Pancreas (tissue), 10 donors: ENCODE results near the gene TMEM41B. TPM values are rescaled to one million over a fixed set of nuclear protein-coding genes. Genes with fewer than 3 reads are reported as not detected.
A peak's percentile ranks its signal among the peaks of the same experiment; 100 is the strongest.

Source experiments
- ATAC-seq, 4 donors: fragments of 200-7000 bp; cut with Tn5 transposase; one replicate each; pipeline versions ENCODE4 v1.8.0 to v1.9.1; 2020; ENCODE audit warnings: mild to moderate bottlenecking in 4 of 4, moderate library complexity in 4 of 4
- DNase-seq, 6 donors: peaks; one replicate each; pipeline ENCODE4 v3.0.0-alpha.2; 2020
- FAIRE-seq: peaks from 2 replicates; lab custom pipeline; 2012; peaks lifted over from hg19 to GRCh38; lab: Jason Lieb, UNC
- H3K27ac ChIP-seq, 4 donors: fragments of 200-600 bp; sonication (generic); 1 replicate in 3 of 4; 2 replicates in 1 of 4; pipeline versions ENCODE4 v1.5.0 to v1.8.0; 2020
- H3K27me3 ChIP-seq, 4 donors: fragments of 200-600 bp; one replicate each; pipeline ENCODE4 v1.8.0; 2021
- H3K36me3 ChIP-seq, 3 donors: fragments of 200-600 bp; sonication (generic) in 1 of 3; one replicate each; pipeline versions ENCODE4 v1.5.0 to v1.8.0; 2020 to 2021
- H3K4me1 ChIP-seq, 3 donors: fragments of 200-600 bp; one replicate each; pipeline ENCODE4 v1.8.0; 2021
- H3K4me3 ChIP-seq, 4 donors: fragments of 200-600 bp; sonication (generic) in 2 of 4; one replicate each; pipeline versions ENCODE4 v1.5.0 to v1.8.0; 2020 to 2021
- H3K9me3 ChIP-seq, 4 donors: fragments of 200-600 bp; one replicate each; pipeline ENCODE4 v1.8.0; 2021
- WGBS, 2 donors: extraction: QIAGEN DNeasy Blood & Tissue Kit; methylation state at CpG; one replicate each; pipeline ENCODE4 v1.1.7; 2013; 5-methylcytosine and 5-hydroxymethylcytosine counted together
- intact Hi-C, 3 donors: fragments of 100-400 bp; cut with DNase I; formaldehyde crosslinking; loops; one replicate each; pipeline versions ENCODE4 v1.11.1 to v1.14.2; 2022
- polyA plus RNA-seq, 2 donors: library from polyadenylated mRNA; stranded (reverse); fragments of 200-250 nt; gene quantifications; one replicate each; pipeline ENCODE4 v1.2.3, GENCODE V29; 2013
- total RNA-seq, 6 donors: library from RNA; stranded (reverse); fragmentation: NEBNext Ultra II Directional in 4 of 6; extraction: Animal tissue kit (Norgen Biotek cat#: 25700) in 4 of 6; gene quantifications; one replicate each; pipeline versions ENCODE4 v1.2.1 to v1.2.4, GENCODE V29; 2021 to 2023
- TF ChIP-seq, protein P1 (sequence below), 4 donors: fragments of 200-600 bp; sonication (generic) in 3 of 4; IDR thresholded peaks; one replicate each; pipeline versions ENCODE4 v1.5.0 to v1.8.0; 2021; ENCODE audit warnings: antibody characterized with exemption in 4 of 4
- donor health status: healthy with polysubstance abuse.
- donor health status: DM: no; HTN: no; CAD: no; lungs with moderate emphysema.
- donor health status: DM: no; HTN: no; CAD: no.
- donor health status: control.
- donor health status: control.
- donor health status: Bipolar disorder and iron deficiency.
- donor health status: DM: yes; HTN: yes; CAD: no.
- donor health status: DM: no; HTN: no; CAD: no.
- donor health status: DM: no; HTN: no; CAD: no.
- donor health status: DM: yes; HTN: yes; CAD: no.

TMEM41B gene
- total and polyA plus RNA-seq, 8 donors: 13.4 to 20.9 (median 16.3) TPM

DNA sequence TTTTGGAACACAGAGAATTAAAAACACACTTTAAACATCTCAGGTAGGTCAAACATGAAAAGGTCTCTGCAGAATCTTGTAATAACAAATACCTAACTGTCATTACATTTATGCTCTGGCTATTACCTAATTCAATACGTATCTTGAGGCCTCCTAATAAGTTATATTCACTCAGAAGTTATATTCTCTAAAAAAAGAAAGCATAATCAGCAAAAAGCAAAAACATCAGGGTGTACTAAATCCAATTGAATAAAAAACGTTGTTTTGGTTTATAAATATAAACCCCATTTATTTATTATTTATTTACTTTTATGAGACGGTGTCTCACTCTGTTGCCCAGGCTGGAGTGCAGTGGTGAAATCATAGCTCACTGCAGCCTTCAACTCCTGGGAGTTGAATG is 10.2 kb downstream of the TMEM41B start:
- H3K27ac ChIP-seq: no peak overlapping the region
- H3K36me3 ChIP-seq: no peaks in the 10 kb centered on the region
- intact Hi-C loops: no loop called here
- H3K9me3 ChIP-seq: no peaks in the 10 kb centered on the region
- no peaks in the 10 kb centered on the region for H3K27me3 ChIP-seq
- H3K4me3 ChIP-seq: no peak overlapping the region
- 79 to 85% methylated on average over 3 of the region's 3 CpGs for WGBS, 2 donors
- no peak for FAIRE-seq
- TF ChIP-seq, protein P1, sequence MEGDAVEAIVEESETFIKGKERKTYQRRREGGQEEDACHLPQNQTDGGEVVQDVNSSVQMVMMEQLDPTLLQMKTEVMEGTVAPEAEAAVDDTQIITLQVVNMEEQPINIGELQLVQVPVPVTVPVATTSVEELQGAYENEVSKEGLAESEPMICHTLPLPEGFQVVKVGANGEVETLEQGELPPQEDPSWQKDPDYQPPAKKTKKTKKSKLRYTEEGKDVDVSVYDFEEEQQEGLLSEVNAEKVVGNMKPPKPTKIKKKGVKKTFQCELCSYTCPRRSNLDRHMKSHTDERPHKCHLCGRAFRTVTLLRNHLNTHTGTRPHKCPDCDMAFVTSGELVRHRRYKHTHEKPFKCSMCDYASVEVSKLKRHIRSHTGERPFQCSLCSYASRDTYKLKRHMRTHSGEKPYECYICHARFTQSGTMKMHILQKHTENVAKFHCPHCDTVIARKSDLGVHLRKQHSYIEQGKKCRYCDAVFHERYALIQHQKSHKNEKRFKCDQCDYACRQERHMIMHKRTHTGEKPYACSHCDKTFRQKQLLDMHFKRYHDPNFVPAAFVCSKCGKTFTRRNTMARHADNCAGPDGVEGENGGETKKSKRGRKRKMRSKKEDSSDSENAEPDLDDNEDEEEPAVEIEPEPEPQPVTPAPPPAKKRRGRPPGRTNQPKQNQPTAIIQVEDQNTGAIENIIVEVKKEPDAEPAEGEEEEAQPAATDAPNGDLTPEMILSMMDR (IDR thresholded peaks at IDR 0.05): no peak
- ATAC-seq: no peak
- DNase-seq: no peak
- no peaks in the 10 kb centered on the region for H3K4me1 ChIP-seq

DNA sequence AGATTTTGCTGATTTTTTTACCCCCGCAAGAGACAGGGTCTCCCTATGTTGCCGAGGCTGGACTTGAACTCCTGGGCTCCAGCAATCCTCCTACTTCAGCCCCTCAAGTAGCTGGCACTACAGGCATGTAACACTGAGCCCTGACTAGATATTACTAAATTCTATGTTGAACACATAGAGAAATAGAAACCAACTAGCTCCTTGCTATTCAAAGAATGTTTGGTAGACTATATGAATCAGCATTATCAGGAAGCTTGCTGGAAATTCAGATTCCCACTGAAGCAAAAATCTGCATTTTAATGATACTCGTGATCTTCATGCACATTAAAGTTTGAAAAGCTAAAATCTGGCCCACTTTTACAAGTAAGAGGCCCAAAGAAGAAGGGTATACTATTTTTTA is 11.9 kb downstream of the TMEM41B start:
- no peak for DNase-seq
- H3K27me3 ChIP-seq: no peaks in the 10 kb centered on the region
- intact Hi-C loops: no loop called here
- H3K36me3 ChIP-seq: no peaks in the 10 kb centered on the region
- WGBS, 2 donors: 90 to 96% methylated on average over 3 of the region's 3 CpGs
- TF ChIP-seq, protein P1 (IDR thresholded peaks at IDR 0.05): no peak
- H3K27ac ChIP-seq: no peak overlapping the region
- no peak overlapping the region for H3K4me3 ChIP-seq
- no peak for FAIRE-seq
- no peaks in the 10 kb centered on the region for H3K4me1 ChIP-seq
- ATAC-seq: no peak
- H3K9me3 ChIP-seq: no peaks in the 10 kb centered on the region

DNA sequence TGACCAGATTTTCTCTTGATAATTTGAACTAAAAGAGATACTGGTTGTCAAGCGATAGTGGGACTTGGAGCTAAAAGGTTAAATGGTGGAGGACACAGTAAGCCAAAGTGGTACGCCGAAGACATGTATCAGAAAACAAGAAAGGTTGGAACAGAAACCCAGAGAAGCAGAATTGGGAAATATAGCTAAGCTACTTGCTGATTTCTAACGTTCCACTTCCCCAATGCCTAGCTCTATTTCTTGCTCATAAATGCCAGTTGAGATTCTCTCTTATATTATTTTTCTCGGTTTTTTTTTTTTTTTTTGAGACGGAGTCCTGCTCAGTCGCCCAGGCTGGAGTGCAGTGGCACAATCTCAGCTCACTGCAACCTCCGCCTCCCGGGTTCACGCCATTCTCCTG is 12.7 kb downstream of the TMEM41B start:
- no peak for DNase-seq
- FAIRE-seq: no peak
- H3K27ac ChIP-seq: no peak overlapping the region

DNA sequence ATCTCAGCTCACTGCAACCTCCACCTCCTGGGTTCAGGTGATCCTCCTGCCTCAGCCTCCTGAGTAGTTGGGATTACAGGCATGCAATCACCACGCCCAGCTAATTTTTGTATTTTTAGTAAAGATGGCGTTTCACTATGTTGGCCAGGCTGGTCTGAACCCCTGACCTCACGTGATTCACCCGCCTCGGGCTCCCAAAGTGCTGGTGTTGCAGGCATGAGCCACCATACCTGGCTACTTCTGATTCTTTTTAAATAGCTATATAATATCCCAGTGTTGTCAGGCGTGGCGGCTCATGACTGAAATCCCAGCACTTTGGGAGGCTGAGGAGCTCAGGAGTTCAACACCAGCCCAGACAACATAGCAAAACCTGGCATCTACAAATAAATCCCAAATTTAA is 20.7 kb downstream of the TMEM41B start:
- Histone ChIP-seq H3K36me3 (no peaks in the 10 kb centered on the region), H3K27ac (no peak overlapping the region), H3K4me3 (no peak overlapping the region), H3K9me3 (no peaks in the 10 kb centered on the region), H3K27me3 (no peaks in the 10 kb centered on the region), H3K4me1 (no peaks in the 10 kb centered on the region)
- DNase-seq (no peak), FAIRE-seq (no peak), ATAC-seq (no peak)
- TF ChIP-seq, protein P1 (IDR thresholded peaks at IDR 0.05): no peak
- intact Hi-C loops: no loop called here
- 99% methylated on average over 7 of the region's 7 CpGs for WGBS, 2 donors

More for the DNA sequence above, 12.7 kb downstream of the TMEM41B start:
- intact Hi-C loops: no loop called here
- ATAC-seq: no peak
- no peaks in the 10 kb centered on the region for H3K4me1 ChIP-seq
- TF ChIP-seq, protein P1 (IDR thresholded peaks at IDR 0.05): no peak
- WGBS, 2 donors: 87 to 94% methylated on average over 10 of the region's 10 CpGs
- H3K4me3 ChIP-seq: no peak overlapping the region
- H3K36me3 ChIP-seq: no peaks in the 10 kb centered on the region
- no peaks in the 10 kb centered on the region for H3K27me3 ChIP-seq
- no peaks in the 10 kb centered on the region for H3K9me3 ChIP-seq

DNA sequence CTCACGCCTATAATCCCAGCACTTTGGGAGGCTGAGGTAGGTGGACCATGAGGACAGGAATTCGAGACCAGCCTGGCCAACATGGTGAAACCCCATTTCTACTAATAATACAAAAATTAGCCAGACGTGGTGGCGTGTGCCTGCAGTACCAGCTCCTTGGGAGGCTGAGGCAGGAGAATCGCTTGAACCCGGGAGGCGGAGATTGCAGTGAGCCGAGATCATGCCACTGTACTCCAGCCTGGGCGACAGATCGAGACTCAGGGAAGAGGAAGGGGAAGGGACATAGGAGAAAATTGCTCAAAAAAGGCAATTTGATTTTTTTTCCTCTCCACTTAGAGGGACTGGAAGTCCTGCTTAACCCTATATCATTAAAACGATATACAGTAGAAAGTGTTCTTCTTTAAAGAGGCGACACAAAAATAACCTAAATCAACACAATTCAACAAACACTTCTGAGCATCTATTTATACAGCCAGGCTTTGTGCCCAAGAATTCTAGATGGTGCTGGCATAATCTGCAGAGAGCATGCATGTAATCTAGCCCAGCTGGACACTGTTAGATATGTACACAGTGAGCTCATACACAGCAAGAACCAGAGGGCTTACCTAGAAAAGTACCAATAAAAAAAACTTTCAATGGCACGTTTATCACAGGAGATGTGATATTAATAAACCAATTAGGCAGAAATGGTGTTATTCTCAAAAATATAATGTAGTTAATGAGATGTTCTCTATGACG is 28.4 kb downstream of the TMEM41B start:
- H3K4me1 ChIP-seq: no peaks in the 10 kb centered on the region
- ATAC-seq (peak; percentile 30 to 75 (median 52)), FAIRE-seq (no peak), DNase-seq (no peak)
- intact Hi-C loops: no loop called here
- no peaks in the 10 kb centered on the region for H3K9me3 ChIP-seq
- no peak overlapping the region for H3K4me3 ChIP-seq
- TF ChIP-seq, protein P1 (IDR thresholded peaks at IDR 0.05): no peak
- 90 to 92% methylated on average over 14 of the region's 14 CpGs for WGBS, 2 donors
- H3K36me3 ChIP-seq: no peaks in the 10 kb centered on the region
- H3K27ac ChIP-seq: no peak overlapping the region
- no peaks in the 10 kb centered on the region for H3K27me3 ChIP-seq
